K562 treated with DMSO at 1 percent for 24 hours (cell line): ENCODE data around the gene TP53RK. TPM values are rescaled to one million over a fixed set of nuclear protein-coding genes. Genes with fewer than 3 reads are reported as not detected.

Source experiments
- total RNA-seq: library from RNA; unstranded; fragments of 300-600 nt; gene quantifications from 2 replicates; pipeline ENCODE4 v1.2.3, GENCODE V29; 2022; ENCODE audit warnings: low read depth; ENCODE audit not compliant: insufficient read depth

The TP53RK gene
- 9.1 and 10.5 TPM in 2 replicates for total RNA-seq

DNA sequence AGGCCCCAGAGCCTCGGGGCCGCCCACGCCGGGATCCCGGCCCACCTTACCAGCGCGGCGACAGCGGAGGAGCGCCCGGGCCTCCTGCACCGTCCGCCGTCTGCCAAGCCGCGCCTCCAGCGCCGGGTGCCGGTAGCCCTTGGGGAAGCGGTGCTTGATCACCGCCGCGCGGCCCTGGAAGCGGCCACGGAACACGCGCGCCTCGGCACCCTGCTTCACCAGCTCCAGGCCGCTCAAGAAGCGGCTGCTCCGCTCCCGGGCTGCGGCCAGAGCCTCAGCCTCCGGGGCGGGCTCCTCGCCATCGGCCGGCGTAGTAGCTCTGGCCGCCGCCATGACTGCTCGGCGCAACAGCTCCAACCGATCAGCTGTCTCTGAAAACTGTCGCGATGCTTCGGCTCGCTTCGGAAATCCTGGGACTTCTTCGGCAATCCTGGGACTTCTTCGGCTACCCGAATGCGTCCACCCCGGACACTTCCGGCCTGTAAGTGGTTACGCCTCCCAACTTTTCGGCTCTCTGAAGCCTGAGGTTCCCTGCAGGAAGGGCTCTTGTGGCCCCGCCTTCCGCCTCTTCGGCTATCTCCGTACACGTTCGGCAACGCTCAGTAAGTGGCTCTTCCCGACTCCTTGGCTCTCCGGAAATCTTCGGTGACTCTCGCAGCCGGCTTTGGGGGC is at the start of gene TP53RK:
TSS of gene TP53RK (minus strand) at position 363 of the 672 bp plus-strand sequence. CDS start at position 333, 30 bp downstream.

DNA sequence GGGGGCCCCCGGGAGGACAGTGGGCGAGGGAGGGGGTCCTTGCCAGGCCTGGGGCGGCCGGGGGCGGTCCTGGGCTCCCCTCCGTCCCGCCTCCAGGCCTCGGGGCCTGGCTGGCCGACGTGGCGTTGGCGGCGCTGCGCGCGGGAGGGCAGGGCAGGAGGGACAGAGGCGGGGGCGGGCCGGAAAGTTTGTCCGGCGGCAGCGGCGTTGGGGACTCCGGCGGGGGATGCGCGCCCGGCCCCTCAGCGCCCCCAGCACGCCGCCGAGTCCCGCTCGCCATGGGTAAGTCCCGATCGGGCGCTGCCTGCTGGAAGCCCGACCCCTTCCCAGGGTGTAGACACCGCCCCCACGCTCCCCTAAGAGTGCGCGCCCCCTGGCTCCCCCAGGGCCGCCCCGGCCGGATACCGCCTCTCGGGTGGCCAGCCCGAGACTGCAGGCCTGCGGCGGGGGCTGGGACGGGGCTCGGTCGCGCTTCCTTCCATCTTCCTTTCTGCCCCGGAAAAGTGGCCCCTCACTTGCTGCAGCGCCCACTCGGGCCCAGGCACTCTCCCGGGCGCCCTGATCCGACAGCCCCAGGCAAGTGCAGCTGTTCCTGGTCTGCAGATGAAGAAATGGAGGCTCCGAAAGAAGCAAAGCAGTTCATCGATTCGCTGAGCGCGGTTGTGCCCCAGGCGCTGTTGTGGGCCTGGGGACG is 20.4 kb upstream of the TP53RK start, which contains the start of gene SLC2A10:
TSS of gene SLC2A10 (plus strand) at position 191 of the 694 bp plus-strand sequence. CDS start at position 279, 88 bp downstream.

DNA sequence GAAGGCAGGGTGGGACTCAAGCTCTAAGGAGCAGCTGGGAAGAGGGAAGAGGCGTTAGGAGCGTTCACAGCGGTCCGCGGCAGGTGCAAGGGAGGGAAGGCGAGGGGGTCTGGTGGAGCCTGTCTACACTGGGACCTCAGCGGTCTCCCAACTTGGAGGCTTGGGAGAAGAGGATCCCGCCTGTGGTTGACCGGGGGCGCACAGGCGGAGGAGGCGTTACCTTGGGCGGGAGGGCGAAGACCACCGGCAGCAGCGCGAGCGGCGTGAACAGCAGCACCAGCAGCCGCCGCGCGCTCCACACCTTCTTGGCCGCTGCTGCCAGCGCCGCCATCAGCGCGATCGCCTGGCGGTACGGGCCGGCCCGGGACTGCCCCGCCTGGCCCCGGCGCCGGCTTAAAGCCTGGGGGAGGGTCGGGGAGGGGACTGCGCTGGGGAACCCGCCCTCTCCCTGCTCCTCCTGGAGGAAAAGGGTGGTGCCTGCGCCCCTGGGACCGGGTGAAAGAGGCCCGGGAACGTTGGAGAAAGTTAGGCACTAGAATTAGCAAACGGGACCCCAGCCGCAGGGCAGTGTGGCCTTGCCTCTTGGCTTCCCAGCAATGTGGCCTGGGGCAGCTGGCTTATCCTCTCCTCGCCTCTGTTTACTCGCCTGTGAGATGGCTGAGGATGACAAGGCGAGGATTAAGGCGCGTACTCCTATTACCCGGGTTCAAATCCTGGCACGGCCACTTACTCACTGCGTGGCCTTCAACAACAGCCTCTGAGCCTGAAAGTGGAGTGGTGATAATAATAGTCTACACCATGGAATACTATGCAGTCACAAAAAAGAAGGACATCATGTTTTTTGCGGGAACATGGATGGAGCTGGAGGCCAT is 37.9 kb downstream of the TP53RK start, which contains the start of gene SLC13A3:
TSS of gene SLC13A3 (minus strand) at position 369 of the 872 bp plus-strand sequence. CDS start at position 331, 38 bp downstream.

Other genes starting within 250 kb of the TP53RK start
- 0.42 and 0.86 TPM in 2 replicates for gene ZNF334, start 175.9 kb downstream of the TP53RK start, total RNA-seq
- not detected in 2 replicates for gene OCSTAMP, start 138.8 kb downstream of the TP53RK start, total RNA-seq
- 8.3 and 8.8 TPM in 2 replicates for gene SLC13A3, start 38.0 kb downstream of the TP53RK start, total RNA-seq
- 0.30 and 1.0 TPM in 2 replicates for gene SLC2A10, start 20.2 kb upstream of the TP53RK start, total RNA-seq
- 0.36 TPM in 1 of 2 replicates, not detected in the other for gene EYA2, start 205.4 kb upstream of the TP53RK start, total RNA-seq